Measurements from ENCODE around the gene INIP. TPM values are rescaled to one million over a fixed set of nuclear protein-coding genes. Genes with fewer than 3 reads are reported as not detected.
"Not testable (repeated sequence)": the region's sequence is repeated elsewhere in the genome, so short reads cannot be mapped to it uniquely, and the experiment has no call there.

Gene INIP
- total RNA-seq, 1 donor from 2014 or later, result 17.1 TPM

DNA sequence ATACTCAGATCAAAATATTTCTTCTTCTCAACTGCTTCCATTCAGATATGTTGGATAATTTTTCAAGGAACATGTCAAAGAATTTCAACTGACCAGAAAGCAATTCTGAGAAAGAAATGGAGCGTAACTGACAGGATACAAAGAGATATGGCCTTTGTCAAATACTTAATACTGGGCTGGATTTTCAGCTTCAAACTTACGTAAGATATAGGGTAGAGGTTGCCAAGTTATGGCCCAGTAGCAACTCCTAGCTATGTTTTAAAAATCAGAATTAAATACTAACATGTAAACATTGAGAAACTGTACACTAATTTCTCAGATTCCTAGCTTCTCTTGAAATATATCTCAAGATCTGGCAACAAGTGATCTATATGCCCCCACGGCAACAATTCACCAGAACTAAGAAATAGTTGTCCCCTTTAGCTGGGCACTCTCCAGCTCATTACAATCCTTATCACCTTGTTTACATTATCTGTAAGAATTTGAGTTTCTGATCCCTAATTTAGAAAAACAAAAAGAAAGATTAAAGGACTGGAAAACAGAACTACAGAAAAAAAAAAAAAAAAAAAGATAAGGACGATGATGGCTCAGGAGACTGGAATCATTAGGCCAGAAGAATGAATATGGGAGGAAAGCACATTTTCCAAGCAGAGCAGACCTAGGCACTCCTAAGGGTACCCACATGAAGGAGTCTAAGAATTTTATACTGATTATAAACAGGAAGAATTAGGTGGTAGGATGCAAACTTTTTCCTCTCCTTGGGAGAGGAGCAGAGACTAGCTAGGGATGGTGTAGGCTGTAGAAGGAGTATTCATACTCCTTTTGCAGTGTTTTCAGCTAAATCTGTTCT lies 23.0 kb downstream of the INIP start:
- no peaks in the 10 kb centered on the region for H3K27me3 ChIP-seq (ENCODE audit: control insufficient read depth, insufficient read depth, low read length)
- no peak for FAIRE-seq
- TF ChIP-seq, protein P1, sequence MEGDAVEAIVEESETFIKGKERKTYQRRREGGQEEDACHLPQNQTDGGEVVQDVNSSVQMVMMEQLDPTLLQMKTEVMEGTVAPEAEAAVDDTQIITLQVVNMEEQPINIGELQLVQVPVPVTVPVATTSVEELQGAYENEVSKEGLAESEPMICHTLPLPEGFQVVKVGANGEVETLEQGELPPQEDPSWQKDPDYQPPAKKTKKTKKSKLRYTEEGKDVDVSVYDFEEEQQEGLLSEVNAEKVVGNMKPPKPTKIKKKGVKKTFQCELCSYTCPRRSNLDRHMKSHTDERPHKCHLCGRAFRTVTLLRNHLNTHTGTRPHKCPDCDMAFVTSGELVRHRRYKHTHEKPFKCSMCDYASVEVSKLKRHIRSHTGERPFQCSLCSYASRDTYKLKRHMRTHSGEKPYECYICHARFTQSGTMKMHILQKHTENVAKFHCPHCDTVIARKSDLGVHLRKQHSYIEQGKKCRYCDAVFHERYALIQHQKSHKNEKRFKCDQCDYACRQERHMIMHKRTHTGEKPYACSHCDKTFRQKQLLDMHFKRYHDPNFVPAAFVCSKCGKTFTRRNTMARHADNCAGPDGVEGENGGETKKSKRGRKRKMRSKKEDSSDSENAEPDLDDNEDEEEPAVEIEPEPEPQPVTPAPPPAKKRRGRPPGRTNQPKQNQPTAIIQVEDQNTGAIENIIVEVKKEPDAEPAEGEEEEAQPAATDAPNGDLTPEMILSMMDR (IDR thresholded peaks at IDR 0.05; ENCODE audit: insufficient read depth, low read length, severe bottlenecking), result no peak
- no peak for DNase-seq (ENCODE audit: low read depth)
- peaks cover 12% of the 10 kb centered on the region for H3K36me3 ChIP-seq (ENCODE audit: control insufficient read depth, insufficient read depth, low read length)
- no peak overlapping the region for H3K4me3 ChIP-seq (ENCODE audit: low read depth, low read length)

GRCh38 chr9:112689161-112689740 lies 28.7 kb downstream of the INIP start:
- Histone ChIP-seq H3K27me3 (ENCODE audit: control insufficient read depth, insufficient read depth, low read length) (no peaks in the 10 kb centered on the region), H3K36me3 (ENCODE audit: control insufficient read depth, insufficient read depth, low read length) (peaks cover 9% of the 10 kb centered on the region), H3K4me3 (ENCODE audit: low read depth, low read length) (no peak overlapping the region)
- FAIRE-seq (no peak), DNase-seq (ENCODE audit: low read depth) (no peak)
- TF ChIP-seq, protein P1 (IDR thresholded peaks at IDR 0.05; ENCODE audit: insufficient read depth, low read length, severe bottlenecking), result no peak

- DNase-seq (ENCODE audit: low read depth) (no peak), FAIRE-seq (no peak)
- no peaks in the 10 kb centered on the region for H3K36me3 ChIP-seq (ENCODE audit: control insufficient read depth, insufficient read depth, low read length)
- TF ChIP-seq, protein P1 (IDR thresholded peaks at IDR 0.05; ENCODE audit: insufficient read depth, low read length, severe bottlenecking), result no peak
- H3K27me3 ChIP-seq (ENCODE audit: control insufficient read depth, insufficient read depth, low read length), result no peaks in the 10 kb centered on the region
- no peak overlapping the region for H3K4me3 ChIP-seq (ENCODE audit: low read depth, low read length)
Observed at GRCh38 chr9:112680731-112681402, 37.0 kb downstream of the INIP start.

DNA sequence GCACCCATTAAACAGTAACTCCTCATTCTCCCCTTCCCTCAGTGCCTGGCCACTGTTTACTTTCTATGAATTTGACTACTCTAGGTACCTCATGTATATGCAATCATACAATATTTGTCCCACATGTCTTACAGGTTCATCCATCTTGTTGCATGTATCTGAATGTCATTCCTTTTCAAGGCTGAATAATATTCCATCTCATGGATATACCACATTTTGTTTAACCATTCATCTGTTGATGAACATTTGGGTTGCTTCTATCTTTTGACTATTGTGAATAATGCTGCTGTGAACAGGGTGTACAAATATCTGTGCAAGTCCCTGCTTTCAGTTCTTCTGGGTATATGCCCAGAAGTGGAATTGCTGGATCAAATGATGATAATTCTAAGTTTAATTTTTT lies 40.9 kb downstream of the INIP start:
- TF ChIP-seq, protein P1 (IDR thresholded peaks at IDR 0.05; ENCODE audit: insufficient read depth, low read length, severe bottlenecking), result no peak
- Histone ChIP-seq H3K27me3 (ENCODE audit: control insufficient read depth, insufficient read depth, low read length) (no peaks in the 10 kb centered on the region), H3K36me3 (ENCODE audit: control insufficient read depth, insufficient read depth, low read length) (no peaks in the 10 kb centered on the region), H3K4me3 (ENCODE audit: low read depth, low read length) (no peak overlapping the region)
- no peak for DNase-seq (ENCODE audit: low read depth)
- FAIRE-seq, result no peak

GRCh38 chr9:112673221-112673620 lies 44.7 kb downstream of the INIP start:
- H3K27me3 ChIP-seq (ENCODE audit: control insufficient read depth, insufficient read depth, low read length); DNase-seq (ENCODE audit: low read depth); H3K36me3 ChIP-seq (ENCODE audit: control insufficient read depth, insufficient read depth, low read length); H3K4me3 ChIP-seq (ENCODE audit: low read depth, low read length); FAIRE-seq: not testable (repeated sequence)

DNA sequence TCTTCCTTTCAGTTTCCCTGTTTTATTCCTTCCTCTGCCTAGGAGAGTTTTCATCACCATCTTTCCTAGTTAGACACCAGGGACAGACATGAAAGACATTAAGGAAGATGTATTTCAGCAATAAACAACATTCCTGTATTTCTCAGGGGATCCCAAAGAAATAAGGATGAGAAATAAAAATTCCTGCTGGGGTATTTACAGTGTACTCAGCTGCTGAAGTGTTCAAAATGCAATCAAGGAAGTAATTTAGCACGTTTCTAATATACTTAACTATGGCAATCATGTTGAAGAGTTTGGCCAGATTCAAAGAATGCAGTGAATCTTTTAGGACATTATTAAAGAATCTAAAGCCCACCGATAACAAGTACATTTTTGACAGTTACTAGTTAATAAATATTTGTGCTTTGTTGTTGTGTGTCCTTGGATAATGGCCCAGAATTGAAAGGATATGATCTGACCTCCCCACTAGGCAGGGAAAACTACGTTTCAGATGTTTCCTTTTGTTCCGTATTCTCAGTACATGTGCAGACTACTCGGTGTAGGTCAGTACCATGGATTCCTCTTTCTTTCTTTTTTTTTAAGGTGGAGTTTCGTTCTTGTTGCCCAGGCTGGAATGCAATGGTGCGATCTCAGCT lies 46.8 kb downstream of the INIP start:
- H3K36me3 ChIP-seq (ENCODE audit: control insufficient read depth, insufficient read depth, low read length), result no peaks in the 10 kb centered on the region
- H3K4me3 ChIP-seq (ENCODE audit: low read depth, low read length), result no peak overlapping the region
- H3K27me3 ChIP-seq (ENCODE audit: control insufficient read depth, insufficient read depth, low read length), result no peaks in the 10 kb centered on the region
- TF ChIP-seq, protein P1 (IDR thresholded peaks at IDR 0.05; ENCODE audit: insufficient read depth, low read length, severe bottlenecking), result no peak
- DNase-seq (ENCODE audit: low read depth) (no peak), FAIRE-seq (no peak)
